GM12872 (cell line): ENCODE measurements around the gene P2RX7.
A peak's percentile ranks its signal among the peaks of the same experiment; 100 is the strongest.

Source experiments
- CTCF ChIP-seq: IDR thresholded peaks from 3 replicates; pipeline ENCODE4 v1.5.1; 2011; ENCODE audit warnings: low read depth, mild to moderate bottlenecking, low read length, moderate library complexity; ENCODE audit not compliant: insufficient read depth

Gene P2RX7

DNA sequence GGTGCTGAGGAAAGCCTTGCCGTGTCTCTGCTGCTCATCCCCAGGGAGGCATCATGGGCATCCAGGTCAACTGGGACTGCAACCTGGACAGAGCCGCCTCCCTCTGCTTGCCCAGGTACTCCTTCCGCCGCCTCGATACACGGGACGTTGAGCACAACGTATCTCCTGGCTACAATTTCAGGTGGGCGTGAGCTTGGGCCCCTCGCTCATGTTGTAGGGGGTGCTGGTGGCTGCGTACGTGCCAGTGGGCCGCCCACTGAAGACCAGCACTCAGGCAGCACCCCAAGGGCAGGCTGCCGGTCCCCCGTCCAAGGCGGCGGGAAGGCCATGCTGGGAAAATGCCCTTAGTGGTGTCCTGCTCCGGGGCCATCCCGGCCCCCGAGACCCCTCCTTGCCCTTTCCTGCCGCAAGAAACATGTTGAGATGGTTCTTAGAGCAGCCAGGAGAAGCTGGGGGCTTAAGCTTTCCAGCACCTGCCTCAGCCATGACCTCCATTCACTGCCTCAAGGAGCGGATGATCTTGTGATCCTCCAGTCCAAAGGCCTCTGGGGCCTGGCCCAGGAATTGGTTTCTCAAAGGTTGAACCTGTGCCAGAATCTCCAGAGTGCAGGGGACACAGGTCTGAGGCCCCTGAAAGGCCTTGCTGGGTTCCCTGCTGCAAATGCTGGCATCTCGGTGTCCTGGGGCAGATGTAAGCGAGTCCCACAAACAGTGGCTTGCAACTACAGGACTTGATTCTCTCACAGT, 96.4 kb downstream of the P2RX7 start:
- TF ChIP-seq CTCF = no peak

DNA sequence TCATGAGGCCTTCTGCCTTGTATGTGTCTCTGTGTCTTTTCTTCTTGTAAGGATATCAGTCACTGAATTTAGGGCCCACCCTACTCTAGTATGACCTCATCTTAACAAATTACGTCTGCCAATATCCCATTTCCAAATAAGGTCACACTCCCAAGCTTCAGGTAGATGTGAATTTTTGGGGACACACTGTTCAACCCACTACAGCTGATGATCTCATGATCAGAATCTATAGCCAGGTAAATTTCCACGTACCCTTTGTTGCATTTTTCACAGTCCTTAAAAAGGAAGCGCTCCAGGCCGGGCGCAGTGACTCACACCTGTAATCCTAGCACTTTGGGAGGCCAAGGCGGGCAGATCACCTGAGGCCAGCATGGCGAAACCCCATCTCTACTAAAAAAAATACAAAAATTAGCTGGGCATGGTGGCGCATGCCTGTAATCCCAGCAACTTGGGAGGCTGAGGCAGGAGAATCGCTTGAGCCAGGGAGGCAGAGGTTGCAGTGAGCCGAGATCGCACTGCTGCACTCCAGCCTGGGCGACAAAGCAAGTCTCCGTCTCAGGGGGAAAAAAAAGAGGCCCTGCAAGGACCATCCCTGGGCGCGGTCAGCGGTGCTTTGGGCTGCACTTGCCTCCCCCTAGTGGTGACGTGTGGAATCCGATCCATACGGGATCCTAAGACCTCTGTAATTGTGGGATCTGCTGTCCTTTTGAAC, 97.3 kb downstream of the P2RX7 start:
- TF ChIP-seq CTCF = peak; percentile 89

DNA sequence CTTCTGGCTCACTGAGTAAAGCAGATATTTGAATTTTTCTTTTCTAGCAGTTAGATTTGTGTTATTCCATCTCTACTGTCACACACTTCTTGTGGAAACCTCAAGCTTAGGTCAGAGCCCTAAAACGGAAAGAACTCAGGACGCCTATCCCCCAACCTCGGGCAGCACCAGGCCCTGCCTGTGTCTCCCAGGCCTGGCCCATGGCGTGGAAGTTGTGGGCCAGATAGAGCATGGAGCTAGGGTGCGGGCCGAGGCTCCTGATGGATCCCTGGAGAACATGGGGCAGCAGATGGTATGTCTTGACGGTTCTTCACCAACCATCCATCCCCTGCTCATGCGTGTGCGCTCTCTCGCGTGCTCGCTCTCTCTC, 97.8 kb downstream of the P2RX7 start:
- TF ChIP-seq CTCF = no peak

DNA sequence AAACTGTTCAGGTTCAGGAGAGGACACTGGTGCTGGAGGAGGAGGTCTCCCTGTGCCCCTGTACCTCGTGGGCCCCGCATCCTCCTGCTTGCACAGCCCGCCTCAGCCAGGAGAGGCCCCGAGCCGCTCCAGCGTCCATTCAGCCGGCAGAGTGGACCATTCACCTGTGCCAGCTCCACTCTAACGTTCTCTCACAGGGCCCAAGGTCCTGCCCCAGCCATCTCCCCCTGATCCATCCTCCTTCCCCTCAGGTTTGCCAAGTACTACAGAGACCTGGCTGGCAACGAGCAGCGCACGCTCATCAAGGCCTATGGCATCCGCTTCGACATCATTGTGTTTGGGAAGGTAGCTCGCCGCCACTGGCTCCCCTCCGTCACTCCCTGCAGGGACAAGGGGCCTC, 99.5 kb downstream of the P2RX7 start:
- TF ChIP-seq CTCF = no peak

- no peak for TF ChIP-seq CTCF
Measured at GRCh38 chr12:121232977-121233627, 100.4 kb downstream of the P2RX7 start.

DNA sequence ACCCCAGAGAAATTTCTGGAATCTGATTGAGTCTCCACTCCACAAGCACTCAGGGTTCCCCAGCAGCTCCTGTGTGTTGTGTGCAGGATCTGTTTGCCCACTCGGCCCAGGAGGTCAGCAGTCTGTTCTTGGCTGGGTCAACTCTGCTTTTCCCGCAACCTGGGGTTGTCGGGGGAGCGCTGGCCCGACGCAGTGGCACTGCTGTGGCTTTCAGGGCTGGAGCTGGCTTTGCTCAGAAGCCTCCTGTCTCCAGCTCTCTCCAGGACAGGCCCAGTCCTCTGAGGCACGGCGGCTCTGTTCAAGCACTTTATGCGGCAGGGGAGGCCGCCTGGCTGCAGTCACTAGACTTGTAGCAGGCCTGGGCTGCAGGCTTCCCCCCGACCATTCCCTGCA, 100.9 kb downstream of the P2RX7 start:
- no peak for TF ChIP-seq CTCF

DNA sequence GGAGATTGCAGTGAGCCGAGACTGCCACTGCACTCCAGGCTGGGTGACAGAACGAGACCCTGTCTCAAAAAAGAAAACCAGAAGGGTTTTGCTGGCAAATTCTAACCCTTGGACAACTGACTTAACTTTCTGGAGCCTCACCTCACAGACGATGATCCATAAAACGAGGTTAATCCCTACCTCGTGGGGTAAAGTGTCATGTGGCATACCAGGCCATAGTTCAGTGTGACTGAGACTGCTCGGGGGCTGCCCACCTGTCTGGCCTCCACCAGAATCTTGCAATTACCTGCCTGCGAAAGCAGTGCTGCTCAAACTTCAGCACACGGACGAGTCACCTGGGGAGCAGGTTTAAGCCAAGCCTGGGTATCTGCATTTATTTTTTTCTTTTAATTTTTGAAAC, 104.1 kb downstream of the P2RX7 start:
- TF ChIP-seq CTCF = no peak
